Colonic mucosa (tissue), 4 donors: Measurements from ENCODE around the gene SNAPC5. TPM values are rescaled to one million over a fixed set of nuclear protein-coding genes. Genes with fewer than 3 reads are reported as not detected.
"Not testable (repeated sequence)": the region's sequence is repeated elsewhere in the genome, so short reads cannot be mapped to it uniquely, and the experiment has no call there.

ENCODE experiments used
- DNase-seq: peaks from one replicate; pipeline ENCODE4 v3.0.0-alpha.2; 2020
- H3K27ac ChIP-seq: fragments of 200-600 bp; one replicate; pipeline ENCODE4 v1.8.0; 2021
- H3K27me3 ChIP-seq: fragments of 200-600 bp; one replicate; pipeline ENCODE4 v1.8.0; 2021
- H3K36me3 ChIP-seq: fragments of 200-600 bp; one replicate; pipeline ENCODE4 v1.8.0; 2021
- H3K4me1 ChIP-seq: fragments of 200-600 bp; one replicate; pipeline ENCODE4 v1.8.0; 2021; ENCODE audit warnings: mild to moderate bottlenecking
- H3K4me3 ChIP-seq: fragments of 200-600 bp; one replicate; pipeline ENCODE4 v1.8.0; 2021
- H3K9ac ChIP-seq, 2 donors: one replicate each; pipeline ENCODE4 v1.7.0; 2013; ENCODE audit warnings: control low read depth in 2 of 2, low read depth in 2 of 2, low read length in 2 of 2
- H3K9me3 ChIP-seq: fragments of 200-600 bp; one replicate; pipeline ENCODE4 v1.8.0; 2021
- CTCF ChIP-seq: fragments of 200-600 bp; IDR thresholded peaks from one replicate; pipeline ENCODE4 v1.8.0; 2022; ENCODE audit warnings: antibody characterized with exemption, mild to moderate bottlenecking
- intact Hi-C: fragments of 100-400 bp; cut with DNase I; formaldehyde crosslinking; loops from one replicate; pipeline ENCODE4 v1.14.1; 2022
- total RNA-seq, 2 donors: library from RNA; stranded (reverse); fragmentation: NEBNext Ultra II Directional in 1 of 2; extraction: Animal tissue kit (Norgen Biotek cat#: 25700) in 1 of 2; gene quantifications; one replicate each; pipeline ENCODE4 v1.2.1, GENCODE V29; 2021
- donor health status: healthy.
- donor health status: DM: no; HTN: no; CAD: no.
- donor health status: DM: no; HTN: no; CAD: no.

SNAPC5 gene
- total RNA-seq, 2 donors from 2014 or later, result 17.2 to 21.3 TPM

GRCh38 chr15:66505430-66505811, 7.9 kb upstream of the SNAPC5 start:
- H3K9me3 ChIP-seq, result no peaks in the 10 kb centered on the region
- peak overlapping the region; percentile 85 for H3K4me3 ChIP-seq
- H3K27me3 ChIP-seq, result no peaks in the 10 kb centered on the region
- intact Hi-C loops, result no loop called here
- H3K9ac ChIP-seq, result peak overlapping the region; percentile 80 to 94
- H3K36me3 ChIP-seq, result peaks cover 4% of the 10 kb centered on the region
- no peak for TF ChIP-seq CTCF
- H3K27ac ChIP-seq, result peak overlapping the region; percentile 78
- H3K4me1 ChIP-seq, result peaks cover 6% of the 10 kb centered on the region
- no peak for DNase-seq

GRCh38 chr15:66504563-66505429, 7.2 kb upstream of the SNAPC5 start, which contains the start of the genes RPL4 and ZWILCH:
TSS of gene RPL4 (minus strand) at chr15:66504855. CDS start at chr15:66504790, 65 bp downstream.
TSS of gene ZWILCH (plus strand) at chr15:66505326. CDS start at chr15:66505339, 13 bp downstream.
- Histone ChIP-seq H3K4me3 (peak within 1 kb of the TSS; percentile 85), H3K36me3 (peaks cover 8% of the 10 kb centered on the region), H3K4me1 (peaks cover 6% of the 10 kb centered on the region), H3K27ac (peak within 1 kb of the TSS; percentile 78), H3K9me3 (no peaks in the 10 kb centered on the region), H3K27me3 (no peaks in the 10 kb centered on the region), H3K9ac (peak within 1 kb of the TSS; percentile 80 to 94)
- TF ChIP-seq CTCF, result no peak
- DNase-seq, result peak; percentile 85
- intact Hi-C loops, result no loop called here

- Histone ChIP-seq H3K9ac (peak overlapping the region; percentile 80 to 94), H3K27me3 (no peaks in the 10 kb centered on the region), H3K36me3 (peaks cover 16% of the 10 kb centered on the region), H3K4me1 (peaks cover 6% of the 10 kb centered on the region), H3K27ac (peak overlapping the region; percentile 78), H3K4me3 (peak overlapping the region; percentile 85), H3K9me3 (no peaks in the 10 kb centered on the region)
- DNase-seq, result no peak
- intact Hi-C loops, result no loop called here
- no peak for TF ChIP-seq CTCF
Measured at GRCh38 chr15:66503780-66504562, 6.4 kb upstream of the SNAPC5 start.

- DNase-seq, H3K4me1 ChIP-seq, H3K27me3 ChIP-seq, H3K27ac ChIP-seq, intact Hi-C loops, H3K9me3 ChIP-seq: not testable (repeated sequence)
- peak overlapping the region in 1 of 2 donors; percentile 94 for H3K9ac ChIP-seq
- H3K4me3 ChIP-seq, result peak overlapping the region; percentile 85
- H3K36me3 ChIP-seq, result peaks cover 17% of the 10 kb centered on the region
Measured at GRCh38 chr15:66503041-66503648, 5.6 kb upstream of the SNAPC5 start.

GRCh38 chr15:66502491-66502890, 4.9 kb upstream of the SNAPC5 start:
- no peak overlapping the region for H3K27ac ChIP-seq

GRCh38 chr15:66500346-66500745, 2.8 kb upstream of the SNAPC5 start:
- H3K27ac ChIP-seq, H3K27me3 ChIP-seq, H3K9ac ChIP-seq, H3K4me3 ChIP-seq, H3K9me3 ChIP-seq, intact Hi-C loops, DNase-seq: not testable (repeated sequence)
- Histone ChIP-seq H3K4me1 (peaks cover 17% of the 10 kb centered on the region), H3K36me3 (peaks cover 17% of the 10 kb centered on the region)

More at GRCh38 chr15:66502491-66502890, 4.9 kb upstream of the SNAPC5 start:
- H3K4me1 ChIP-seq, result peaks cover 6% of the 10 kb centered on the region
- H3K36me3 ChIP-seq, result peaks cover 17% of the 10 kb centered on the region
- intact Hi-C loops, result no loop called here
- H3K9ac ChIP-seq, result no peak overlapping the region
- H3K9me3 ChIP-seq, result no peaks in the 10 kb centered on the region
- H3K27me3 ChIP-seq, result no peaks in the 10 kb centered on the region
- no peak for TF ChIP-seq CTCF
- no peak overlapping the region for H3K4me3 ChIP-seq
- no peak for DNase-seq
